GM21367 (cell line): ENCODE data around the gene TWIST1.

ENCODE experiments used
- ATAC-seq: cut with Tn5 transposase; IDR thresholded peaks from one replicate; pipeline ENCODE4 v1.9.1; 2021; ENCODE audit not compliant: unreplicated experiment

TWIST1 gene

GRCh38 chr7:19097165-19098055 lies 20.0 kb downstream of the TWIST1 start:
- no peak for ATAC-seq

GRCh38 chr7:19095353-19095860 lies 22.0 kb downstream of the TWIST1 start:
- no peak for ATAC-seq

GRCh38 chr7:19094598-19095352 lies 22.7 kb downstream of the TWIST1 start:
- no peak for ATAC-seq

GRCh38 chr7:19094138-19094537 lies 23.3 kb downstream of the TWIST1 start:
- no peak for ATAC-seq

- ATAC-seq: no peak
Observed at GRCh38 chr7:19091550-19092200, 25.8 kb downstream of the TWIST1 start.

- no peak for ATAC-seq
Observed at GRCh38 chr7:19090526-19090925, 26.9 kb downstream of the TWIST1 start.

GRCh38 chr7:19089797-19090196 lies 27.6 kb downstream of the TWIST1 start:
- no peak for ATAC-seq

GRCh38 chr7:19089378-19089777 lies 28.1 kb downstream of the TWIST1 start:
- no peak for ATAC-seq

- no peak for ATAC-seq
Observed at GRCh38 chr7:19080093-19080492, 37.3 kb downstream of the TWIST1 start.

GRCh38 chr7:19079066-19079465 lies 38.4 kb downstream of the TWIST1 start:
- no peak for ATAC-seq

GRCh38 chr7:19069842-19070241 lies 47.6 kb downstream of the TWIST1 start:
- no peak for ATAC-seq

GRCh38 chr7:19066170-19066569 lies 51.3 kb downstream of the TWIST1 start:
- no peak for ATAC-seq
